ENCODE results near the gene ACAP3. TPM values are rescaled to one million over a fixed set of nuclear protein-coding genes. Genes with fewer than 3 reads are reported as not detected.

ACAP3 gene
- total RNA-seq, 1 donor from 2014 or later: 49.7 TPM

DNA sequence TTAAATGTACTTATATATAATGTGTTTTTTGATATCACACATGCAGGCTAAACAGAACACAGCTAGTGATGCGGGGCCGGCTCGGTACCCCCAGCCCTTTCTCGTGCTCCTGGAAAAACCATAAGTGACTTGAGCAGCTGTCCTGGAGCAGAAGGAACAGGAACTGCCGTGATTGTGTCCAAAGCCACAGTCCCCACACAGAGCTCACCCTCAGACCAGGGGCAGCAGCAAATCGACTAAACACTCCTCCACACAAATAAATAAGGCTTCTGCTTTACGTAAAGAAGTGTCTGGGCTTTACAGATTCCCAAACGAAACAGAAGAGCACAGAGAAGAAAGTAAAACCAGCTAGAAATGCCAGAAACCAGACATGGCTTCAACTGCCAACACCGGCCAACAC is 43.7 kb downstream of the ACAP3 start:
- DNase-seq: no peak
- Histone ChIP-seq H3K27ac (replicated peaks) (no peak overlapping the region), H3K4me3 (no peak overlapping the region), H3K4me1 (peaks cover 42% of the 10 kb centered on the region), H3K36me3 (peaks cover 81% of the 10 kb centered on the region), H3K9me3 (replicated peaks) (no peaks in the 10 kb centered on the region), H3K27me3 (ENCODE audit: low read depth) (no peaks in the 10 kb centered on the region)
- intact Hi-C loops (cut with micrococcal nuclease): no loop called here
- TF ChIP-seq, protein P1, sequence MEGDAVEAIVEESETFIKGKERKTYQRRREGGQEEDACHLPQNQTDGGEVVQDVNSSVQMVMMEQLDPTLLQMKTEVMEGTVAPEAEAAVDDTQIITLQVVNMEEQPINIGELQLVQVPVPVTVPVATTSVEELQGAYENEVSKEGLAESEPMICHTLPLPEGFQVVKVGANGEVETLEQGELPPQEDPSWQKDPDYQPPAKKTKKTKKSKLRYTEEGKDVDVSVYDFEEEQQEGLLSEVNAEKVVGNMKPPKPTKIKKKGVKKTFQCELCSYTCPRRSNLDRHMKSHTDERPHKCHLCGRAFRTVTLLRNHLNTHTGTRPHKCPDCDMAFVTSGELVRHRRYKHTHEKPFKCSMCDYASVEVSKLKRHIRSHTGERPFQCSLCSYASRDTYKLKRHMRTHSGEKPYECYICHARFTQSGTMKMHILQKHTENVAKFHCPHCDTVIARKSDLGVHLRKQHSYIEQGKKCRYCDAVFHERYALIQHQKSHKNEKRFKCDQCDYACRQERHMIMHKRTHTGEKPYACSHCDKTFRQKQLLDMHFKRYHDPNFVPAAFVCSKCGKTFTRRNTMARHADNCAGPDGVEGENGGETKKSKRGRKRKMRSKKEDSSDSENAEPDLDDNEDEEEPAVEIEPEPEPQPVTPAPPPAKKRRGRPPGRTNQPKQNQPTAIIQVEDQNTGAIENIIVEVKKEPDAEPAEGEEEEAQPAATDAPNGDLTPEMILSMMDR (IDR thresholded peaks at IDR 0.05; ENCODE audit: borderline replicate concordance): no peak

DNA sequence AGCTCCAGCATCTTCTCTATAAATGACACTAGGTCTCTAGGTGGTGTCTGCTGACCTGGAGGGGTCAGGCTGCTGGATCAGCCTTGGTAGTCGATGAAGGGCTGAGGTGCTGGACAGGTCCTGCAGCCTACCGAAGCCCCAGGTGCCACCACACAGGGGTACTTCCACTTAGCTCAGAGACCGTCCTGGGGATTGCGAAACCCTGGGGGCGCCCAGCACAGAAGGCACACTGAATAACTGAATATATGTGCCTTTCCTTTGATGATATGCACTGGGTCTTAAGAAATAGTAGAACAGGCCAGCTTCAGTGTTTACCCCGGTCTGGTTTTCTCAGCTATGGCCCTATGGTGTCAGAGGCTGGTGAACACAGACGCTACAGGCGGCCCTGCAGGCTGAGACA is 45.0 kb downstream of the ACAP3 start:
- DNase-seq: no peak
- Histone ChIP-seq H3K27me3 (ENCODE audit: low read depth) (no peaks in the 10 kb centered on the region), H3K4me3 (no peak overlapping the region), H3K27ac (replicated peaks) (no peak overlapping the region), H3K36me3 (peaks cover 77% of the 10 kb centered on the region), H3K4me1 (peaks cover 51% of the 10 kb centered on the region), H3K9me3 (replicated peaks) (no peaks in the 10 kb centered on the region)
- TF ChIP-seq, protein P1 (IDR thresholded peaks at IDR 0.05; ENCODE audit: borderline replicate concordance): no peak
- intact Hi-C loops (cut with micrococcal nuclease): no loop called here

DNA sequence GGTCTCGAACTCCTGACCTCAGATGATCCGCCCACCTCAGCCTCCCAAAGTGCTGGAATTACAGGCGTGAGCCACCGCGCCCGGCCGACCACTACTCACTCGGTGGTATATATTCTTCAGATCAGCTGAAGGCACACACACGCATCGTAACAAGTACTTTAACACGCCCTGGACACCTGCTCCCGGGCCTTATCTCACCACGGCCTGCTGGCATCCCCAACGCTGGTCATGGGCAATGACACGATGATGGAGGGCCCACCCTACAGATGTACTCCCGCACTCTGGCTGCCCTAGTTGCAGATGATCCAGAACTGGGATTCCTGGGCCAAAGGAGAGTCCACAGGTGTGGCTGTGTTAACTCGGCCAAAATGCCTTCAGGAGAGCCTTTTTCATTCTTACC is 45.7 kb downstream of the ACAP3 start:
- peaks cover 51% of the 10 kb centered on the region for H3K4me1 ChIP-seq
- H3K4me3 ChIP-seq: no peak overlapping the region
- peaks cover 70% of the 10 kb centered on the region for H3K36me3 ChIP-seq
- no peaks in the 10 kb centered on the region for H3K27me3 ChIP-seq (ENCODE audit: low read depth)
- no peaks in the 10 kb centered on the region for H3K9me3 ChIP-seq (replicated peaks)
- no peak overlapping the region for H3K27ac ChIP-seq (replicated peaks)
- intact Hi-C loops (cut with micrococcal nuclease): no loop called here
- TF ChIP-seq, protein P1 (IDR thresholded peaks at IDR 0.05; ENCODE audit: borderline replicate concordance): no peak
- no peak for DNase-seq

DNA sequence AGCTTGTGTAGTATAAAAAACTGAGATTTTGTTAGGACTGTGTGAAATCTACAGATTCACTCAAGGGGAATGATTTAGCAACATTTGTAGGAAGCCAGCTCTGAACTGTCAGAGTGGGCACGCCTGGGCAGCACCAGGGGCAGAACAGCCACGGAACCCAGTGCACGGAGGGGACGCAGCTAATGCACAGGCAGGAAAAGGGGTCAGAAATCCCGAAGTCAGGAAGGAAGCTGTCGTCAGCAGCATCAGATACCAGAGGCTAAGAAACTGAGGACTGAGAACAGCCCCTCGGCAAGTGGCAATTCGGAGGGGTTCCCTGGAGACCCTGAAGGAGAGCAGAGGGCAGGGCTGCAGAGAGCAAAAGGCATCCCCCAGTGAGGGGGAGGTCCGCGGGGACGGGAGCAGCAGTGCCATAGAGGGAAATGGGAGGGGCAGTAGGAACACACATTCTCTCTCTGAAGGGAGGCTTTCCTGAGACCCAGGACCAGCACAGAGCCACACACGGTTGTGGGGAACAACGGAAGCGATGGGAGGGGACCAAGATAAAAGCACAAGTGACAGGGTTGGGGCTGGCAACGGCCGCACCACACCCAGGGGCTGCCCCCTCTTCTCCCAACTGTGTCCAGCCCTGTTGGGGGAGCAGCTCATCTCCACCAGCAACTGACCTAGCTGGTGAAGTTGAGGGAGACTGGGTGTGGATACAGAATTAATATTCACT is 46.7 kb downstream of the ACAP3 start:
- no peak overlapping the region for H3K4me3 ChIP-seq
- H3K4me1 ChIP-seq: peaks cover 51% of the 10 kb centered on the region
- TF ChIP-seq, protein P1 (IDR thresholded peaks at IDR 0.05; ENCODE audit: borderline replicate concordance): no peak
- peaks cover 70% of the 10 kb centered on the region for H3K36me3 ChIP-seq
- H3K27ac ChIP-seq (replicated peaks): peak overlapping the region; percentile 44
- no peaks in the 10 kb centered on the region for H3K9me3 ChIP-seq (replicated peaks)
- intact Hi-C loops (cut with micrococcal nuclease): no loop called here
- DNase-seq: no peak
- H3K27me3 ChIP-seq (ENCODE audit: low read depth): no peaks in the 10 kb centered on the region

DNA sequence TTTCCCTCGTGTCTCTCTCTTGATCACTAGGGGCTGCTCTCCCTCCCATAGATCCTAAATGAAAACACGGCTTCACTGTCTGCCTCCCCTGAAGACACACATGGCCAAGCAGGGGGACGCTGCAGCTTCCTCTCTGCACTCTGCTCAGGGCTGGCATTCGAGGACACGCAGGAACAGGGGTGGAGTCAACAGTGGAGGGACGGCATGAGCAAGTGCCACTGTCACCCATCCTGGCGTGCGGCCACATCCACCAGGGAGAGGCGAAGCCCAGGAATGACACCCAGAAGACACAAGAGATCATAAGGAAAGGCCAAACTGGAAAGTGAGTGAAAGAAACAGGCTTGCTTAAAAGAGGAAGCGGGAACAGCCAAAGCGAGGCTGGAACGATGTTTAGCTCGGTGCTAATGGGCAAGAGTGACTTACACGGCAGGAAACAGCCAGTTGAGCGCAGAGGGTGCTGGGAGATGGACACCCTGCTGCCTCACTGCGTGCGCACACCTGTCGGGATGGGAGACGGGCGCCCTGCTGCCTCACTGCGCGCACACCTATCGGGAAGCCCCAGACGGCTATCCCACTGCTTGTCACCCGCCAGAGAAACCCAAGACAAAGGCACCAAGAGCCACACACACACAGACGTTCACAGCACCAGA is 47.7 kb downstream of the ACAP3 start:
- TF ChIP-seq, protein P1 (IDR thresholded peaks at IDR 0.05; ENCODE audit: borderline replicate concordance): no peak
- Histone ChIP-seq H3K4me3 (no peak overlapping the region), H3K4me1 (peaks cover 51% of the 10 kb centered on the region), H3K36me3 (peaks cover 74% of the 10 kb centered on the region), H3K27me3 (ENCODE audit: low read depth) (no peaks in the 10 kb centered on the region), H3K27ac (replicated peaks) (peak overlapping the region; percentile 44), H3K9me3 (replicated peaks) (no peaks in the 10 kb centered on the region)
- intact Hi-C loops (cut with micrococcal nuclease): no loop called here
- DNase-seq: peak; percentile 57

All from left ventricle myocardium inferior (tissue), 1 donor.